ENCODE data around the gene PHAF1. TPM values are rescaled to one million over a fixed set of nuclear protein-coding genes. Genes with fewer than 3 reads are reported as not detected.

PHAF1 gene
- total and polyA plus RNA-seq, 2 of the 13 experiments (the other 11 are each of a cell fraction or from before 2014, with no cell fraction given) = 48.3 to 174 TPM

- TF ChIP-seq, protein P1, sequence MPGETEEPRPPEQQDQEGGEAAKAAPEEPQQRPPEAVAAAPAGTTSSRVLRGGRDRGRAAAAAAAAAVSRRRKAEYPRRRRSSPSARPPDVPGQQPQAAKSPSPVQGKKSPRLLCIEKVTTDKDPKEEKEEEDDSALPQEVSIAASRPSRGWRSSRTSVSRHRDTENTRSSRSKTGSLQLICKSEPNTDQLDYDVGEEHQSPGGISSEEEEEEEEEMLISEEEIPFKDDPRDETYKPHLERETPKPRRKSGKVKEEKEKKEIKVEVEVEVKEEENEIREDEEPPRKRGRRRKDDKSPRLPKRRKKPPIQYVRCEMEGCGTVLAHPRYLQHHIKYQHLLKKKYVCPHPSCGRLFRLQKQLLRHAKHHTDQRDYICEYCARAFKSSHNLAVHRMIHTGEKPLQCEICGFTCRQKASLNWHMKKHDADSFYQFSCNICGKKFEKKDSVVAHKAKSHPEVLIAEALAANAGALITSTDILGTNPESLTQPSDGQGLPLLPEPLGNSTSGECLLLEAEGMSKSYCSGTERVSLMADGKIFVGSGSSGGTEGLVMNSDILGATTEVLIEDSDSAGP (CRISPR knock-in tag; IDR thresholded peaks at IDR 0.05; ENCODE audit: borderline replicate concordance) = peak; percentile 84; the same call in 1 of the 2 replicates
- TF ChIP-seq ETV6 (CRISPR knock-in tag; conservative IDR thresholded peaks at IDR 0.05) (no peak), FOSL2 (CRISPR knock-in tag; IDR thresholded peaks at IDR 0.05) (no peak), MAFG (CRISPR knock-in tag; IDR thresholded peaks at IDR 0.05) (no peak), XRCC5 (optimal IDR thresholded peaks at IDR 0.05; ENCODE audit: low read length) (no peak), TIGD3 (CRISPR knock-in tag; IDR thresholded peaks at IDR 0.05; ENCODE audit: borderline replicate concordance) (no peak), NCOR1 (IDR thresholded peaks at IDR 0.05; ENCODE audit: borderline replicate concordance, low read length) (no peak), ZSCAN30 (CRISPR knock-in tag; IDR thresholded peaks at IDR 0.05) (no peak), POLR2AphosphoS2 (IDR thresholded peaks at IDR 0.05; ENCODE audit: low read depth, low read length) (no peak), ATF4 (CRISPR knock-in tag; IDR thresholded peaks at IDR 0.05) (0 out of 4 replicates have a peak, but pooled peaks of 1 of the 2 experiments have one; percentile 17), ZNF746 (CRISPR knock-in tag; IDR thresholded peaks at IDR 0.05) (no peak), U2AF1 (optimal IDR thresholded peaks at IDR 0.05; ENCODE audit: low read depth, low read length) (no peak), PITX1 (CRISPR knock-in tag; IDR thresholded peaks at IDR 0.05) (no peak), ZNF547 (CRISPR knock-in tag; IDR thresholded peaks at IDR 0.05) (peak; percentile 76; the same call in 1 of the 2 replicates), NKX3-1 (CRISPR knock-in tag; IDR thresholded peaks at IDR 0.05) (no peak), HNF4G (IDR thresholded peaks at IDR 0.05; ENCODE audit: borderline replicate concordance, low read depth, low read length) (no peak), HNF4G (CRISPR knock-in tag; IDR thresholded peaks at IDR 0.05; ENCODE audit: borderline replicate concordance, low read depth) (no peak; the same call in 1 of the 2 replicates), AGO2 (optimal IDR thresholded peaks at IDR 0.05; ENCODE audit: low read depth, low read length) (peak; percentile 72), ZNF253 (CRISPR knock-in tag; IDR thresholded peaks at IDR 0.05; ENCODE audit: borderline replicate concordance) (no peak), CBX1 (IDR thresholded peaks at IDR 0.05; ENCODE audit: low read depth) (no peak), BORCS8-MEF2B (CRISPR knock-in tag; IDR thresholded peaks at IDR 0.05) (peak; percentile 75; the same call in 1 of the 2 replicates)
- TF ChIP-seq, protein P2, sequence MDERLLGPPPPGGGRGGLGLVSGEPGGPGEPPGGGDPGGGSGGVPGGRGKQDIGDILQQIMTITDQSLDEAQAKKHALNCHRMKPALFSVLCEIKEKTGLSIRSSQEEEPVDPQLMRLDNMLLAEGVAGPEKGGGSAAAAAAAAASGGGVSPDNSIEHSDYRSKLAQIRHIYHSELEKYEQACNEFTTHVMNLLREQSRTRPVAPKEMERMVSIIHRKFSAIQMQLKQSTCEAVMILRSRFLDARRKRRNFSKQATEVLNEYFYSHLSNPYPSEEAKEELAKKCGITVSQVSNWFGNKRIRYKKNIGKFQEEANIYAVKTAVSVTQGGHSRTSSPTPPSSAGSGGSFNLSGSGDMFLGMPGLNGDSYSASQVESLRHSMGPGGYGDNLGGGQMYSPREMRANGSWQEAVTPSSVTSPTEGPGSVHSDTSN (CRISPR knock-in tag; IDR thresholded peaks at IDR 0.05) = no peak
- TF ChIP-seq, protein P3, sequence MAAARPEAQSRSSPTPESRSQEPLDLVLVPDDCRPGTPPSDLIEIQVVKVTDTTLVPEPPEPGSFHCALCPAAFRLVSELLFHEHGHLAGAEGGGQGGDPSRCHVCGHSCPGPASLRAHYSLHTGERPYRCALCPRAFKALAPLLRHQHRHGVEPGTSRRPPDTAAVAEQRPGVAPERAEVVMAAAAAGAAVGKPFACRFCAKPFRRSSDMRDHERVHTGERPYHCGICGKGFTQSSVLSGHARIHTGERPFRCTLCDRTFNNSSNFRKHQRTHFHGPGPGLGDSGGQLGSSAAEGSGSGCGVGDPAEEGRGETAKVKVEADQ (CRISPR knock-in tag; IDR thresholded peaks at IDR 0.05; ENCODE audit: borderline replicate concordance) = peak; percentile 71; the same call in 1 of the 2 replicates
These were observed 41.2 kb downstream of the PHAF1 start, which contains the start of gene B3GNT9 (continued) for GRCh38 chr16:67150833-67151396.

Data from HepG2 (cell line).